BJ (cell line): ENCODE results near the gene DPEP1. TPM values are rescaled to one million over a fixed set of nuclear protein-coding genes. Genes with fewer than 3 reads are reported as not detected.

ENCODE experiments used
- CTCF ChIA-PET: fragments of 350-600 bp; formaldehyde crosslinking; extraction: SDS; loops from one replicate; lab custom pipeline; 2021; ENCODE audit warnings: antibody characterized with exemption, inconsistent platforms; lab: Yijun Ruan, JAX
- POLR2A ChIA-PET: fragments of 300-600 bp; sonication (Branson Sonifier 250); formaldehyde crosslinking; extraction: SDS; loops from one replicate; lab custom pipeline; 2021; ENCODE audit warnings: antibody characterized with exemption; lab: Charles Lee
- DNase-seq: peaks from one replicate; pipeline ENCODE4 v3.0.0-alpha.2; 2011; ENCODE audit warnings: low read depth
- H3K27me3 ChIP-seq: 2 replicates; pipeline ENCODE4 v1.6.0; 2011; ENCODE audit warnings: low read length; ENCODE audit not compliant: control insufficient read depth, insufficient read depth
- H3K36me3 ChIP-seq: 2 replicates; pipeline ENCODE4 v1.5.1; 2011; ENCODE audit warnings: low read length; ENCODE audit not compliant: control insufficient read depth, insufficient read depth
- H3K4me3 ChIP-seq: 2 replicates; pipeline ENCODE4 v1.5.1; 2011; ENCODE audit warnings: low read depth, mild to moderate bottlenecking, control low read depth, low read length
- polyA plus RNA-seq: library from polyadenylated mRNA; depleted of rRNA; stranded (reverse); fragments of >200 nt; gene quantifications from 2 replicates; pipeline ENCODE4 v1.2.3, GENCODE V29; 2011
- TF ChIP-seq, protein P1 (sequence below): IDR thresholded peaks from 2 replicates; pipeline ENCODE4 v1.5.1; 2011; ENCODE audit warnings: low read depth, mild to moderate bottlenecking, control low read depth, inconsistent platforms, low read length, moderate library complexity; ENCODE audit not compliant: insufficient read depth

DPEP1 gene
- polyA plus RNA-seq, 1 experiment = not detected

DNA sequence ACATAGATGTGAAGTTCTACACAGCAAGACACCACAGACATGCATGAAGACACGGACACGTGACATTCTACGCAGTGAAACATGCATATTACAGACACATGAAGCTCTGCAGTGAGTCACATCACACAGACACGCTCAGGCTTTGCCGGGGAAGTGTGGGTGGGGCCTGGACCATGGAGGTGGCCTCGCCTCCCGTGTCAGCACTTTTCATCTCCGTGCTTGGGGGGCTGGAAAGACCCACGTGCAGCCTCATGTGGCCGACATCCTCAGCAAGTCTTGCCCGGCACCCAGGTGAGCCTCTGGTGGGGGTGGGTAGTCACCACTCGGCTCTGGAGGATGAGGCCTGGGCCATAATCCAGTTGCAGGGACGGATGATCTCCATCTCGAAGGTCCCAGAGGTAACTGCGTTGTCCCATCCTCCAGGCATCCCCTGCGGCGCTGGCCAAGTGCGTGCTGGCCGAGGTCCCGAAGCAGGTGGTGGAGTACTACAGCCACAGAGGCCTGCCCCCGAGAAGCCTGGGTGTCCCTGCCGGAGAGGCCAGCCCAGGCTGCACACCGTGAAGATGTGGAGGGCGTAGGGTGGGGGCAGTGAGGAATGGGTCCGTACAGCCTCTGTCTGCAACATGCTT lies 17.3 kb upstream of the DPEP1 start:
- H3K4me3 ChIP-seq = no peak overlapping the region
- H3K36me3 ChIP-seq = no peaks in the 10 kb centered on the region
- ChIA-PET CTCF (no interaction called here), POLR2A (no interaction called here)
- H3K27me3 ChIP-seq = no peaks in the 10 kb centered on the region
- TF ChIP-seq, protein P1, sequence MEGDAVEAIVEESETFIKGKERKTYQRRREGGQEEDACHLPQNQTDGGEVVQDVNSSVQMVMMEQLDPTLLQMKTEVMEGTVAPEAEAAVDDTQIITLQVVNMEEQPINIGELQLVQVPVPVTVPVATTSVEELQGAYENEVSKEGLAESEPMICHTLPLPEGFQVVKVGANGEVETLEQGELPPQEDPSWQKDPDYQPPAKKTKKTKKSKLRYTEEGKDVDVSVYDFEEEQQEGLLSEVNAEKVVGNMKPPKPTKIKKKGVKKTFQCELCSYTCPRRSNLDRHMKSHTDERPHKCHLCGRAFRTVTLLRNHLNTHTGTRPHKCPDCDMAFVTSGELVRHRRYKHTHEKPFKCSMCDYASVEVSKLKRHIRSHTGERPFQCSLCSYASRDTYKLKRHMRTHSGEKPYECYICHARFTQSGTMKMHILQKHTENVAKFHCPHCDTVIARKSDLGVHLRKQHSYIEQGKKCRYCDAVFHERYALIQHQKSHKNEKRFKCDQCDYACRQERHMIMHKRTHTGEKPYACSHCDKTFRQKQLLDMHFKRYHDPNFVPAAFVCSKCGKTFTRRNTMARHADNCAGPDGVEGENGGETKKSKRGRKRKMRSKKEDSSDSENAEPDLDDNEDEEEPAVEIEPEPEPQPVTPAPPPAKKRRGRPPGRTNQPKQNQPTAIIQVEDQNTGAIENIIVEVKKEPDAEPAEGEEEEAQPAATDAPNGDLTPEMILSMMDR = no peak
- DNase-seq = no peak

DNA sequence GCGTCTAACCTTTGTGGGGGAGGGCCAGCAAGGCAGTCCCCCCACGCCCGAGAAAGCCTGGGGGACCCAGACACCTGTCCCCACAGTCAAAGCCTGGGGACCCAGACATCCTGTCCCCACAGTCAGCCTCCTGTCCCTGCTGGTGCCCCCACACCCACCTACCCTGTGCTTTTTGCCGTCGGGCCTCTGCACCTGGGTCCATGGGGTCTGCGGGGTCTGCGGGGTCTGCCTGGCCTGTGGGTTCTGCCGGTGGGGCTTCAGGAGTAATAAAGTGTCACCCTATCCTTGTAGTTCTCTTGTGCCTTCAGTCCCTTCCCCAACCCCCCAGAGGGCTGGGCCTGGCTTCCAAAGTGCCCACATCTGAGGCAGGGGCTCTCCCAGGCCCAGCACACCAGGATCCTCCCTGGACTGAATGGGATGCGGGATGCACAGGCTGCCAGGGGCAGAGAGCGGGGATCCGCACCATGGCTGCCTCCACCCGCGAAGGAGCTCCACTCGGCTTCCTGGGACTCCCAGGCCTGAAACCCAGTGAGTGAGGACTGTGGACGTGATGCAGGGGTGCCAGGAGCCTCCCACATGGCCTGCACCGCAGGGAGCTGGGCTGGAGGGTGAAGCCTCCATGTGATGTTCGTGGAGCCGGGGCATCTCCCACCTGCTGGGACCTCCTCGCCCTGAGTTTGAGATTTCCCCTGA lies 16.3 kb upstream of the DPEP1 start:
- TF ChIP-seq, protein P1 = no peak
- CTCF ChIA-PET = no interaction called here

DNA sequence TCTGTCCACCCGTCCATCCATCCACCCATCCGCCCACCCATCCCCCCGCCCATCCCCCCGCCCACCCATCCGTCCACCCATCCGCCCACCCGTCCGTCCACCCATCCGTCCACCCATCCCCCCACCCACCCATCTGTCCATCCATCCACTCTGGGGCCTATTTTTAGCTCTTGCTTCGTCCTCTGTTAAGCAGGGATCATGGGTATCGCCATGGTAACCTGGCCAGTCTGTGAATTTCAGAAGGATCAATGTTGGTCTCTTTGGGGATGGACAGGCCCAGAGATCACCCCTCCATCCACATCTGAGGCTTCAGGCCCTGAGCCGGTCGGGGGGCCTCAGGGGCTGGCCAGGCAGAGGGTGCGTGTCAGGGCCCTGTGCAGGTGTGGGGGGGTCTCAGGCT lies 15.2 kb upstream of the DPEP1 start:
- H3K27me3 ChIP-seq = no peaks in the 10 kb centered on the region
- DNase-seq = no peak

More for the DNA sequence above, 16.3 kb upstream of the DPEP1 start:
- H3K27me3 ChIP-seq = no peaks in the 10 kb centered on the region
- no peak for DNase-seq
- no peaks in the 10 kb centered on the region for H3K36me3 ChIP-seq
- POLR2A ChIA-PET = no interaction called here
- H3K4me3 ChIP-seq = no peak overlapping the region

GRCh38 chr16:89599451-89599858 lies 14.0 kb upstream of the DPEP1 start:
- Histone ChIP-seq H3K27me3 (no peaks in the 10 kb centered on the region), H3K36me3 (no peaks in the 10 kb centered on the region), H3K4me3 (no peak overlapping the region)
- CTCF ChIA-PET = interaction anchor here (0.7 to 1.1 kb wide), 3 partner anchors 8 to 23 kb away, joined by 3 read pairs; no protein-coding TSS in a partner anchor
- POLR2A ChIA-PET = no interaction called here
- TF ChIP-seq, protein P1 = peak; percentile 35; the same call in 1 of the 2 replicates
- DNase-seq = no peak

More for the DNA sequence above, 15.2 kb upstream of the DPEP1 start:
- no peaks in the 10 kb centered on the region for H3K36me3 ChIP-seq
- TF ChIP-seq, protein P1 = no peak
- POLR2A ChIA-PET = no interaction called here
- no peak overlapping the region for H3K4me3 ChIP-seq
- CTCF ChIA-PET = no interaction called here

GRCh38 chr16:89599902-89600301 lies 13.5 kb upstream of the DPEP1 start:
- Histone ChIP-seq H3K4me3 (no peak overlapping the region), H3K36me3 (no peaks in the 10 kb centered on the region), H3K27me3 (no peaks in the 10 kb centered on the region)
- TF ChIP-seq, protein P1 = no peak
- CTCF ChIA-PET = interaction anchor here (0.7 to 3.3 kb wide), 5 partner anchors 8 to 41 kb away, joined by 3 to 33 read pairs (median 3); no protein-coding TSS in a partner anchor
- DNase-seq = no peak
- POLR2A ChIA-PET = no interaction called here
